Smooth muscle cell (in vitro differentiated cells): ENCODE measurements around the gene CDH8. TPM values are rescaled to one million over a fixed set of nuclear protein-coding genes. Genes with fewer than 3 reads are reported as not detected.
A peak's percentile ranks its signal among the peaks of the same experiment; 100 is the strongest.
"Not testable (repeated sequence)": the region's sequence is repeated elsewhere in the genome, so short reads cannot be mapped to it uniquely, and the experiment has no call there.

Experiments
- DNase-seq: peaks from one replicate; lab custom pipeline; 2025; ENCODE audit not compliant: unreplicated experiment; lab: John Stamatoyannopoulos, UW
- H2AFZ ChIP-seq: fragments of 200-600 bp; sonication (generic); 2 replicates; pipeline ENCODE4 v1.6.0; 2016; ENCODE audit warnings: antibody characterized with exemption, low read depth, mild to moderate bottlenecking
- H3F3A ChIP-seq: fragments of 200-600 bp; sonication (generic); 2 replicates; pipeline ENCODE4 v1.6.0; 2017; ENCODE audit warnings: antibody characterized with exemption, low read depth
- H3K27ac ChIP-seq: fragments of 200-600 bp; sonication (generic); 2 replicates; pipeline ENCODE4 v1.5.1; 2016; ENCODE audit warnings: low read depth, mild to moderate bottlenecking
- H3K27me3 ChIP-seq: fragments of 200-600 bp; sonication (generic); 2 replicates; pipeline ENCODE4 v1.6.1; 2016; ENCODE audit warnings: low read depth, mild to moderate bottlenecking
- H3K36me3 ChIP-seq: fragments of 200-600 bp; sonication (generic); 2 replicates; pipeline ENCODE4 v1.5.1; 2016; ENCODE audit warnings: low read depth
- H3K4me1 ChIP-seq: fragments of 200-600 bp; sonication (generic); 2 replicates; pipeline ENCODE4 v1.5.1; 2016; ENCODE audit warnings: low read depth
- H3K4me2 ChIP-seq: fragments of 200-600 bp; sonication (generic); 2 replicates; pipeline ENCODE4 v1.6.0; 2016; ENCODE audit warnings: mild to moderate bottlenecking
- H3K4me3 ChIP-seq: fragments of 200-600 bp; sonication (generic); 2 replicates; pipeline ENCODE4 v1.5.1; 2016; ENCODE audit warnings: mild to moderate bottlenecking
- H3K79me2 ChIP-seq: fragments of 200-600 bp; sonication (generic); 2 replicates; pipeline ENCODE4 v1.6.0; 2016; ENCODE audit warnings: low read depth, mild to moderate bottlenecking
- H3K9ac ChIP-seq: fragments of 200-600 bp; sonication (generic); 2 replicates; pipeline ENCODE4 v1.6.0; 2016; ENCODE audit warnings: low read depth
- H3K9me3 ChIP-seq: fragments of 200-600 bp; sonication (generic); replicated peaks from 2 replicates; pipeline ENCODE4 v1.5.1; 2016; ENCODE audit warnings: low read depth
- H4K20me1 ChIP-seq: fragments of 200-600 bp; sonication (generic); 2 replicates; pipeline ENCODE4 v1.6.0; 2016; ENCODE audit warnings: low read depth
- CTCF ChIP-seq: fragments of 200-600 bp; sonication (generic); IDR thresholded peaks from 2 replicates; pipeline ENCODE4 v1.5.1; 2017; ENCODE audit warnings: borderline replicate concordance, mild to moderate bottlenecking, antibody characterized with exemption; ENCODE audit not compliant: insufficient read depth, poor library complexity, severe bottlenecking
- WGBS: methylation state at CpG from one replicate; pipeline ENCODE4 v1.1.7; 2016; ENCODE audit warnings: low lambda C conversion rate; 5-methylcytosine and 5-hydroxymethylcytosine counted together
- polyA plus RNA-seq: library from polyadenylated mRNA; unstranded; fragments of >200 nt; fragmentation: Nextera tagmentation; extraction: Ambion mirVana; gene quantifications from 2 replicates; pipeline ENCODE4 v1.2.1, GENCODE V29; 2016
- total RNA-seq: library from RNA; depleted of rRNA; stranded (reverse); fragments of >200 nt; gene quantifications from 2 replicates; pipeline ENCODE4 v1.2.3, GENCODE V29; 2014

CDH8 gene
- total and polyA plus RNA-seq, 2 experiments from 2014 or later = 1.8 to 5.5 TPM

- no peak for TF ChIP-seq CTCF
- Histone ChIP-seq H3F3A (peaks cover 7% of the 10 kb centered on the region), H3K9ac (peak overlapping the region; percentile 14), H3K79me2 (no peaks in the 10 kb centered on the region), H3K27ac (peak overlapping the region; percentile 58), H3K4me1 (peaks cover 6% of the 10 kb centered on the region), H4K20me1 (no peaks in the 10 kb centered on the region), H3K36me3 (no peaks in the 10 kb centered on the region), H2AFZ (no peak overlapping the region), H3K4me2 (peak overlapping the region; percentile 49), H3K4me3 (no peak overlapping the region), H3K9me3 (no peaks in the 10 kb centered on the region), H3K27me3 (no peaks in the 10 kb centered on the region)
- DNase-seq = no peak
- 47% methylated on average over 2 of the region's 2 CpGs for WGBS
Observed at GRCh38 chr16:61791464-61791863, 244.8 kb downstream of the CDH8 start.

GRCh38 chr16:61781855-61782254 lies 254.4 kb downstream of the CDH8 start:
- not testable (repeated sequence) for H3K4me3 ChIP-seq, H3K27ac ChIP-seq, H3K27me3 ChIP-seq, H3K9me3 ChIP-seq, DNase-seq, H4K20me1 ChIP-seq, H3F3A ChIP-seq, H3K4me1 ChIP-seq, H2AFZ ChIP-seq, H3K9ac ChIP-seq, H3K79me2 ChIP-seq, H3K4me2 ChIP-seq, H3K36me3 ChIP-seq
- 95% methylated on average over 16 of the region's 16 CpGs for WGBS

GRCh38 chr16:61780161-61780560 lies 256.1 kb downstream of the CDH8 start:
- Histone ChIP-seq H3K36me3 (no peaks in the 10 kb centered on the region), H3K79me2 (no peaks in the 10 kb centered on the region), H3F3A (no peaks in the 10 kb centered on the region), H3K4me1 (no peaks in the 10 kb centered on the region), H3K27me3 (no peaks in the 10 kb centered on the region), H3K9ac (no peak overlapping the region), H3K4me2 (no peak overlapping the region), H3K27ac (no peak overlapping the region), H3K9me3 (no peaks in the 10 kb centered on the region), H2AFZ (no peak overlapping the region), H3K4me3 (no peak overlapping the region), H4K20me1 (no peaks in the 10 kb centered on the region)
- WGBS = 38% methylated on average over 1 of the region's 1 CpG
- no peak for DNase-seq
- TF ChIP-seq CTCF = no peak

GRCh38 chr16:61770301-61770700 lies 265.9 kb downstream of the CDH8 start:
- Histone ChIP-seq H3K79me2 (no peaks in the 10 kb centered on the region), H3K9me3 (no peaks in the 10 kb centered on the region), H3K9ac (no peak overlapping the region), H2AFZ (no peak overlapping the region), H3K4me3 (no peak overlapping the region), H3K4me2 (no peak overlapping the region), H3K27me3 (no peaks in the 10 kb centered on the region), H3K27ac (no peak overlapping the region), H3F3A (no peaks in the 10 kb centered on the region), H3K4me1 (no peaks in the 10 kb centered on the region), H3K36me3 (no peaks in the 10 kb centered on the region), H4K20me1 (no peaks in the 10 kb centered on the region)
- no peak for DNase-seq
- 100% methylated on average over 1 of the region's 1 CpG for WGBS
- TF ChIP-seq CTCF = no peak
